ENCODE measurements around the gene ASB6. TPM values are rescaled to one million over a fixed set of nuclear protein-coding genes. Genes with fewer than 3 reads are reported as not detected.

Gene ASB6
- total RNA-seq, 1 donor, result 21.0 TPM

- no peak for TF ChIP-seq CTCF (IDR thresholded peaks at IDR 0.05; ENCODE audit: extremely low read depth, low read depth, low read length)
- Histone ChIP-seq H3K4me1 (ENCODE audit: insufficient read depth, low read length) (peaks cover 42% of the 10 kb centered on the region), H3K4me3 (ENCODE audit: insufficient read depth, low read length) (peak overlapping the region; percentile 17), H3K27me3 (ENCODE audit: insufficient read depth, low read length) (no peaks in the 10 kb centered on the region), H4K20me1 (ENCODE audit: insufficient read depth, low read length) (peaks cover 40% of the 10 kb centered on the region), H3K4me2 (ENCODE audit: insufficient read depth, low read length) (peak overlapping the region; percentile 32), H3K9me3 (ENCODE audit: low read depth, low read length) (no peaks in the 10 kb centered on the region), H3K79me2 (ENCODE audit: insufficient read depth, low read length) (peaks cover 51% of the 10 kb centered on the region), H3K36me3 (ENCODE audit: insufficient read depth, low read length) (peaks cover 7% of the 10 kb centered on the region), H2AFZ (ENCODE audit: low read length) (no peak overlapping the region), H3K27ac (ENCODE audit: low read depth, low read length) (peak overlapping the region; percentile 65)
- peak; percentile 100 for DNase-seq (ENCODE audit: insufficient read length, low spot score, missing footprints)
These were observed 27.3 kb upstream of the ASB6 start for GRCh38 chr9:129669141-129669718.

GRCh38 chr9:129667850-129668249 lies 25.9 kb upstream of the ASB6 start:
- Histone ChIP-seq H3K4me1 (ENCODE audit: insufficient read depth, low read length) (peaks cover 42% of the 10 kb centered on the region), H3K4me2 (ENCODE audit: insufficient read depth, low read length) (peak overlapping the region; percentile 83), H3K36me3 (ENCODE audit: insufficient read depth, low read length) (peaks cover 7% of the 10 kb centered on the region), H3K9me3 (ENCODE audit: low read depth, low read length) (no peaks in the 10 kb centered on the region), H3K4me3 (ENCODE audit: insufficient read depth, low read length) (peak overlapping the region; percentile 76), H3K79me2 (ENCODE audit: insufficient read depth, low read length) (peaks cover 43% of the 10 kb centered on the region), H2AFZ (ENCODE audit: low read length) (no peak overlapping the region), H3K27ac (ENCODE audit: low read depth, low read length) (no peak overlapping the region), H3K27me3 (ENCODE audit: insufficient read depth, low read length) (no peaks in the 10 kb centered on the region), H4K20me1 (ENCODE audit: insufficient read depth, low read length) (peaks cover 28% of the 10 kb centered on the region)
- no peak for TF ChIP-seq CTCF (IDR thresholded peaks at IDR 0.05; ENCODE audit: extremely low read depth, low read depth, low read length)
- peak; percentile 64 for DNase-seq (ENCODE audit: insufficient read length, low spot score, missing footprints)

GRCh38 chr9:129667378-129667777 lies 25.4 kb upstream of the ASB6 start:
- Histone ChIP-seq H3K9me3 (ENCODE audit: low read depth, low read length) (no peaks in the 10 kb centered on the region), H3K27ac (ENCODE audit: low read depth, low read length) (no peak overlapping the region), H2AFZ (ENCODE audit: low read length) (no peak overlapping the region), H3K36me3 (ENCODE audit: insufficient read depth, low read length) (peaks cover 7% of the 10 kb centered on the region), H4K20me1 (ENCODE audit: insufficient read depth, low read length) (peaks cover 25% of the 10 kb centered on the region), H3K4me1 (ENCODE audit: insufficient read depth, low read length) (peaks cover 42% of the 10 kb centered on the region), H3K79me2 (ENCODE audit: insufficient read depth, low read length) (peaks cover 42% of the 10 kb centered on the region), H3K27me3 (ENCODE audit: insufficient read depth, low read length) (no peaks in the 10 kb centered on the region), H3K4me3 (ENCODE audit: insufficient read depth, low read length) (peak overlapping the region; percentile 76), H3K4me2 (ENCODE audit: insufficient read depth, low read length) (peak overlapping the region; percentile 83)
- DNase-seq (ENCODE audit: insufficient read length, low spot score, missing footprints), result no peak
- TF ChIP-seq CTCF (IDR thresholded peaks at IDR 0.05; ENCODE audit: extremely low read depth, low read depth, low read length), result no peak

- Histone ChIP-seq H3K4me3 (ENCODE audit: insufficient read depth, low read length) (peak overlapping the region; percentile 76), H3K4me1 (ENCODE audit: insufficient read depth, low read length) (peaks cover 36% of the 10 kb centered on the region), H3K4me2 (ENCODE audit: insufficient read depth, low read length) (peak overlapping the region; percentile 83), H3K9me3 (ENCODE audit: low read depth, low read length) (no peaks in the 10 kb centered on the region), H2AFZ (ENCODE audit: low read length) (no peak overlapping the region), H3K27ac (ENCODE audit: low read depth, low read length) (peak overlapping the region; percentile 33), H3K27me3 (ENCODE audit: insufficient read depth, low read length) (no peaks in the 10 kb centered on the region), H4K20me1 (ENCODE audit: insufficient read depth, low read length) (peaks cover 17% of the 10 kb centered on the region), H3K79me2 (ENCODE audit: insufficient read depth, low read length) (peaks cover 34% of the 10 kb centered on the region), H3K36me3 (ENCODE audit: insufficient read depth, low read length) (peaks cover 7% of the 10 kb centered on the region)
- peak; percentile 91 for DNase-seq (ENCODE audit: insufficient read length, low spot score, missing footprints)
- no peak for TF ChIP-seq CTCF (IDR thresholded peaks at IDR 0.05; ENCODE audit: extremely low read depth, low read depth, low read length)
These were observed 24.6 kb upstream of the ASB6 start for GRCh38 chr9:129666575-129666974.

All from osteoblast (primary cell).